ENCODE data around the gene SLC38A8.

SLC38A8 gene

DNA sequence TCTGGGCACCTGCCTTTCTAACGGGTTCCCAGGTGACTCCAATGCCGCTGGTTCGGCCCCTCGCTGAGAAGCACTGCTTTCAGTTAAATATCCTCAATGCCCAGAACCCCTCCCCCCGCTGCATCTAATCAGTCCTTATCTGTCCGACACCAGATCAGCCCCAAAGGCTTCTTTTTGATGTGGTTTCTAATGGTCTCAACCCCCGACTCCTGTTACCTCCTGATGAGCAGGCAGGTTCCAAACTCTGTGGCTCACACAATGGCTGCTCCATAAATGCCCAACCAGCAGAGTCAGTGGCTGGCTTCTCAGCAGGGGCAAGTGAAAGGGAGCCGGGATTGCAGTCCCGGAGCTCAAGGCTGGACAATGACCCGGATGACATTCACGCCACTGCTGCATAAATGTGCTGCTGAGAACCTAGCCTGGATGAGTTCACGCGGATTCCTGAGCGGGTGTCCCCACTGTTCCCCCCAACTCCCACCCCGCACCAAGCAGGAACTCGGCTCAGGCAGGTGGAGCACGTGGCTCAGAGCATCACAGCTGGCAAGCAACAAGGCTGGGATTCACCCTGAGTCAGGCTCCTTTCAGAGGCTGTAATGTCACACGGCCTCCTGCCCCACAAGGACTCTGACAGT is 1.0 kb upstream of the SLC38A8 start:
- H3K27me3 ChIP-seq (ENCODE audit: control insufficient read depth, insufficient read depth, low read length): no peaks in the 10 kb centered on the region
- no peak overlapping the region for H3K9ac ChIP-seq (ENCODE audit: low read length)
- no peak overlapping the region for H3K4me3 ChIP-seq (ENCODE audit: low read length)
- H3K4me1 ChIP-seq (ENCODE audit: control insufficient read depth, insufficient read depth, low read length): no peaks in the 10 kb centered on the region
- no peaks in the 10 kb centered on the region for H3K36me3 ChIP-seq (ENCODE audit: control insufficient read depth, insufficient read depth, low read length)
- no peak overlapping the region for H3K27ac ChIP-seq (ENCODE audit: low read depth, low read length)

DNA sequence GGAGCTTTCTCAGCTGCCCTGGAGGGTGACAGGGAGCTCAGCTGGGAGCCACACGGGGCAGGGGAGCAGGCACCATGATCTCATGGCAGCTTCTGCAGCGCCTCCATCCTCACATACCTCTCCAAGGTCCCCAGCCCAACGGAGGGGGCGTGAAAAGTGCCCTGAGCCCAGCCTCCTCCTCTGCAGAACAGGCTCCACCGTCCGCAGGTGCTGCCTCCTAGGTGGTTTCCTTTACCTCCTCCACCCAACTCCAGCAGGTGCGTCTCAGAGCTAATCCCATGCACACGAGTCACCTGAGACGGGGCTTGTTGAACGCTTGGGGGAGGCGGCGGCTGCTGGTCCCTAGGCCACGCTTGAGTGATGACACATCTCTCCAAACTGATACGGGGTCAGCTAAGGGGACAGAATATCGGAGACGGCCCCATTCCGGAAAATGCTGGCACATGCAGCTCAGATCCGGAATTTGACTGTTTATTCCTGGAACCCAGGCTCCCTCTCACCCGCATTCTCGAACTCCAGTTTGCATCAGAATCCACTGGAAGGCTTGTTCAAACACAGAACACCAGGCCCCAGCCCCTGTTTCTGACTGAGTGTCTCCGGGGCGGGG is 387 bp upstream of the SLC38A8 start:
- H3K4me3 ChIP-seq (ENCODE audit: low read length): no peak overlapping the region
- H3K27me3 ChIP-seq (ENCODE audit: control insufficient read depth, insufficient read depth, low read length): no peaks in the 10 kb centered on the region
- H3K9ac ChIP-seq (ENCODE audit: low read length): no peak overlapping the region
- no peaks in the 10 kb centered on the region for H3K36me3 ChIP-seq (ENCODE audit: control insufficient read depth, insufficient read depth, low read length)
- no peaks in the 10 kb centered on the region for H3K4me1 ChIP-seq (ENCODE audit: control insufficient read depth, insufficient read depth, low read length)
- H3K27ac ChIP-seq (ENCODE audit: low read depth, low read length): no peak overlapping the region

DNA sequence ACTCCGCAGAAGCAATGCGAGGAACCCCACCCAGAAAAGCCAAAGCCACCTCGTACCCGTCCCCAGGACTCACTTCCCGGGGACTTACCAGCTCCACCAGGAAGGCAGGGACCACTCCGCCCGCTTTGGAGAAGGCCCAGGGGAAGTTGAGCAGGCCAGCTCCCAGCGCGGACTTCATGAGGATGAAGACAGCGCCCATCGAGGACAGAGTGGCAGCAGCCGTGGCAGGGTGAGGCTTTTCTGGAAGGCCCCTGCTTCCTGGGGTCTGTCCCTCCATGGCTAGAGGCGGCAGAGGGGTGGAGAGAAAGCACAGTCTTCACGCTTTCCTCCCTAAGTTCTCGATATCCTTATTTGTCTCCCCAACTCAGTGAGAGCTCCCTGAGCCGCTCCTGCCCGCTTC is 714 bp downstream of the SLC38A8 start:
- no peaks in the 10 kb centered on the region for H3K4me1 ChIP-seq (ENCODE audit: control insufficient read depth, insufficient read depth, low read length)
- no peak overlapping the region for H3K4me3 ChIP-seq (ENCODE audit: low read length)
- no peaks in the 10 kb centered on the region for H3K27me3 ChIP-seq (ENCODE audit: control insufficient read depth, insufficient read depth, low read length)
- H3K9ac ChIP-seq (ENCODE audit: low read length): no peak overlapping the region
- no peak overlapping the region for H3K27ac ChIP-seq (ENCODE audit: low read depth, low read length)
- no peaks in the 10 kb centered on the region for H3K36me3 ChIP-seq (ENCODE audit: control insufficient read depth, insufficient read depth, low read length)

DNA sequence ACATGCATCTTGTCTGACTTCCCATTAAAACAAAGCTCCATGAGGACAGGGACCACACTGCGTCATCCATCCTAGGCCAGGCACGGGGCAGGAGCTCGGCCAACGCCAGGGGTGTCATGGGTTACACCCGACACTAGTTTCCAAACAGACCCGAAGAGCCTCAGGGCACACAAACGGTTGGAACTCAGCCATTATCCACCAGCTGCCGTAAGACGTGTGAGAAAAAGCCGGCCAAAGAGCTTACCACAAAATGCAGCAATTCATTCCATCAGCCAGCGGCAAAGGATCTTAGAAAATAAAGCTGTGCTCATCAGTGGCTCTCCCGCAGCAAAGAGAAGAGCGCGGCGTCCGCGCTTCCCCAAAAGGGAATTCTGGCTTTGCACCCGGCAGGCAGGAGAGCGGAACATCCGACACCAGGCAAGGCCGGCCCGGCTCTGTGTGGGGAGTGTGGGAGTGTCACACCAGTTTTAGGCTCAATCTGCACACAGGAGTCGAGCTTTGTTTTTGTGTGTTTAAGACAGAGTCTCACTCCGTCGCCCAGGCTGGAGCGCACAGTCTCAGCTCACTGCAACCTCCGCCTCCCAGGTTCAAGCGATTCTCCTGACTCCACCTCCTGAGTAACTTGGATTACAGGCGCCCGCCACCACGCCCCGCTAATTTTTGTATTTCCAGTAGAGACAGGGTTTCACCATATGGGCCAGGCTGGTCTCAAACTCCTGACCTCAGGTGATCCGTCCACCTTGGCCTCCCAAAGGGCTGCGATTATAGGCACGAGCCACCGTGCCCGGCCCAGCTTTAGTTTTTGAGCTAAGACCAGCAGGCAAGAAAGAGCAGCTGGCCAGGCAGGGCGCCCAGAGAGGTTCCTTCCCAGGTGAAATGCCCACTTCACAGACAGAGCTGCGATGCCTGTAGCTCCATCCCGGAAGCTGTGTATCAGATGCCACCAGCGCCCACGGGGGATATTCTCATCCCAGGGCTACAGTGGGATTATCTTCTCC is 1.5 kb downstream of the SLC38A8 start:
- Histone ChIP-seq H3K36me3 (ENCODE audit: control insufficient read depth, insufficient read depth, low read length) (no peaks in the 10 kb centered on the region), H3K27ac (ENCODE audit: low read depth, low read length) (no peak overlapping the region), H3K4me1 (ENCODE audit: control insufficient read depth, insufficient read depth, low read length) (no peaks in the 10 kb centered on the region), H3K9ac (ENCODE audit: low read length) (no peak overlapping the region), H3K4me3 (ENCODE audit: low read length) (no peak overlapping the region), H3K27me3 (ENCODE audit: control insufficient read depth, insufficient read depth, low read length) (no peaks in the 10 kb centered on the region)

DNA sequence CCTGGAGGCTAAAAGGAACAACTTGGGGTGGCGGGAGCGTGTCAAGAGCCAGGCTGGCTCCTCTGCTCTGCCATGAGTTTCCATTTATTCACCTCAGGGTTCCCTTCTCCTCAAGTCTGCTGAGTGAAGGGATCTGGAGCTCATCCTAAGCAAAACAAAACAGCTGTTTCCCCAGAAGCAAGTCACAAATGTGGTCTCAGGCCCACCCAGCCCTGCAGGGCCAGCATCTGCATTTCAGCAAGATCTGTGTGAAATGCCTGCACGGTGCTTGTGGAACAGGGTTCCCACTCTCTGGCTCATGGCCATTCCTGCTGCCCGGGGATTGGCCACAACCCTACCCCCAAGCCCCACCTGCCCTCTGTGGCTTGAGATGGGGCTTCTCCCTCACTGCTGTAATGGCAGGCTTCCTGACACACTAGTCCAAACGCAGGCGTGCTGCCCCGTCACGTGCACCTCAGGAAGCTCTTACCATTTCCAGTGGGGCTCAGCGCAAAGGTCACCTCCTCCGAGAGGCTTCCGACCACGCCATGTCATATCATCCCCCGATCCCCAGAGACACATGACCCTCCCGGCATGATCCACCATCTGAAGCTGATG is 2.3 kb downstream of the SLC38A8 start:
- H3K36me3 ChIP-seq (ENCODE audit: control insufficient read depth, insufficient read depth, low read length): no peaks in the 10 kb centered on the region
- no peaks in the 10 kb centered on the region for H3K27me3 ChIP-seq (ENCODE audit: control insufficient read depth, insufficient read depth, low read length)
- no peak overlapping the region for H3K9ac ChIP-seq (ENCODE audit: low read length)
- H3K27ac ChIP-seq (ENCODE audit: low read depth, low read length): no peak overlapping the region
- no peak overlapping the region for H3K4me3 ChIP-seq (ENCODE audit: low read length)
- no peaks in the 10 kb centered on the region for H3K4me1 ChIP-seq (ENCODE audit: control insufficient read depth, insufficient read depth, low read length)

DNA sequence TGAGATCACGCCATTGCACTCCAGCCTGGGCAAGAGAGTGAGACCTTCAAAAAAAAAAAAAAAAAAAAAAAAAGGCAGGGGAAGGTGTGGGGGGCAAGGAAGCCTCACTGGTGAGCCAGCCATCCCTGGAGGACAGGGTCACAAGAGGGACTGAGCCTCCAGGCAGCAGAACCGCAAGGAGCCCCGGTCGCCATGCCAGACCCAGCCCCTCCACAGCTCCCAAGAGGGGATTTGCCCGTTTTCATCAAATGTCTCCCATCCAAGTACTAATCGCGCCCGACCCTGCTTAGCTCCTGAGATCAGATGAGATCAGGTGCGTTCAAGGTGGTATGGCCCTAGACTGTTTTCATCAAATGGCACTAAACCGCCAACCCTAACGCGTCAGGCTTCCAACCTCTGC is 2.9 kb downstream of the SLC38A8 start:
- Histone ChIP-seq H3K27me3 (ENCODE audit: control insufficient read depth, insufficient read depth, low read length) (no peaks in the 10 kb centered on the region), H3K4me1 (ENCODE audit: control insufficient read depth, insufficient read depth, low read length) (no peaks in the 10 kb centered on the region), H3K27ac (ENCODE audit: low read depth, low read length) (no peak overlapping the region), H3K4me3 (ENCODE audit: low read length) (no peak overlapping the region), H3K9ac (ENCODE audit: low read length) (no peak overlapping the region), H3K36me3 (ENCODE audit: control insufficient read depth, insufficient read depth, low read length) (no peaks in the 10 kb centered on the region)

DNA sequence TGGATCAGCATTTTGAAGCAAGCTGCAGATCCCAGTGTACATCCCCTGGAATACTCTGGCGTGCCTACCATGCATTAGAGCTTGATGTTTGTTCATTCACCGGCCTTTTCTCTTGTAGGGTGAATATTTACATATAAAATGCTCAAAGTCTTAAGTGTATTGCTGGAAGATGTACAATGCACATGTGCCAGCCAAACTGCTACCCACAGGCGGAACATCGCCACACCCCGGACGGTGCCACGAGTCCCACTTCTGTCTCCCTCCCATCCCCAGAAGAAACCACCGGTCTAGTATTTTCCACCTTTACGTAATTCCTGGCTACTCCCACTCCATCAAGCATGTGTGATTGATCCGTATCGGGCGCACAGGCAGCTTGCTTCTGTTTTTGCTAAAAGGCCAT is 4.1 kb downstream of the SLC38A8 start:
- Histone ChIP-seq H3K36me3 (ENCODE audit: control insufficient read depth, insufficient read depth, low read length) (no peaks in the 10 kb centered on the region), H3K4me1 (ENCODE audit: control insufficient read depth, insufficient read depth, low read length) (no peaks in the 10 kb centered on the region), H3K9ac (ENCODE audit: low read length) (no peak overlapping the region), H3K27me3 (ENCODE audit: control insufficient read depth, insufficient read depth, low read length) (no peaks in the 10 kb centered on the region), H3K27ac (ENCODE audit: low read depth, low read length) (no peak overlapping the region), H3K4me3 (ENCODE audit: low read length) (no peak overlapping the region)

DNA sequence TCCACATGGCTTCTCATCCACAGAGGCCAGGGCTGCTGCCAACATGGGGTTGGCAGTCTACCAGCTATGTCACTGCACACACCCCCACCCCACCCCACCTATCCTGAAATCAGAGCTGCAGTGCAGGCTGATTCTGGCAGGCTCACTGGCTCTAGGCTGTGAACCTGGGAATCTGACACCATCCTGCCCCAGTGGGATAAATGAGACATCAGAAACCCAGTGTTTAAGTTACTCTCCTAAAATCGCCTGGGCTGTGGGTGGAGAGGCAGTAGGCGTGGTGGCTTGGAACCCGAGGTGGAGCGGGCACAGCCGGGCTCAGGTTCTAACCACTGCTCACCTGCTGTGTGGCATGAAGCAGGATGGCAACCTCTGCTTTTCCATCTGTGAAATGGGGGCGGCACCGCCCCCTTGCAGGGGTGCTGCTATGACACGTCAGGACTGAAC is 5.6 kb downstream of the SLC38A8 start:
- H3K27me3 ChIP-seq (ENCODE audit: control insufficient read depth, insufficient read depth, low read length): no peaks in the 10 kb centered on the region
- H3K27ac ChIP-seq (ENCODE audit: low read depth, low read length): no peak overlapping the region
- H3K4me3 ChIP-seq (ENCODE audit: low read length): no peak overlapping the region
- no peak overlapping the region for H3K9ac ChIP-seq (ENCODE audit: low read length)
- H3K36me3 ChIP-seq (ENCODE audit: control insufficient read depth, insufficient read depth, low read length): no peaks in the 10 kb centered on the region
- H3K4me1 ChIP-seq (ENCODE audit: control insufficient read depth, insufficient read depth, low read length): no peaks in the 10 kb centered on the region

DNA sequence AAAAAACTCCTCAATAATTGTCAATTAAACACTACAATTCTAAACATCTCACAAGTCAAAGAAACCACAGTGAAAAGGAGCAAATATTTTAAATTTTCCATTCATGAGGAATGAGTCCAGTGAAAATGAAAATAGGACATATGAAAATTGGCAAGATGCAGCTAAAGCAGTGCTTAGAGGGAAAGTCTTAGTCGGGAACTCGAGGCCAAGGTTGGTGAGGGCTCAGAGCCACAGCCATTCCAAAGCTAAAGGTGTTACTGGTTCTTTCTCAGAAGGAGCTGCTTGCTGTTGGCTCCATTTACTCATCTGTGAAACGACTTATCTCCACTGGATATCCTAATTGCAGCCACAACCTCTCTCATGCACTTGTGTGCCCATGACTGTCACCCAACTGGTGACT is 6.5 kb downstream of the SLC38A8 start:
- no peaks in the 10 kb centered on the region for H3K36me3 ChIP-seq (ENCODE audit: control insufficient read depth, insufficient read depth, low read length)
- H3K27me3 ChIP-seq (ENCODE audit: control insufficient read depth, insufficient read depth, low read length): no peaks in the 10 kb centered on the region

DNA sequence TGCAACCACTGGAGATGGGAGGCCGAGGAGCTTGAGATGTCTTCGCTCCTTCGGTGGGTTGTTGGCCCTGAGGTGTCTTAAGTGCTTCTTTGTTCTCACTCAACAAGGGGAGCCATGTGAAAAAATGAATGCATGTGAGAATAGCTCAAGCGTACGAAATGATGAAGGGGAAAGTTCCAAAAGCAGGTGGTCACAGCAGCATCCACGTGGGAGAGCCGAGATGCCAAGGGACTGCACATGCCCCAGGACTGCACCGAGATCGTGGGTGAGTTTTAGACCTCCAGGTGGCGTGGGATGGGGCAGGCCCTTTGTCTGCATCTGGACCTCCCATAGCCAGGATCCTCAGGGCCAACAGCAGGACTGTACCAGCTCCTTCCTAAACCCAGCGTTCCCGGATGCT is 8.1 kb downstream of the SLC38A8 start:
- no peak overlapping the region for H3K27ac ChIP-seq (ENCODE audit: low read depth, low read length)
- H3K27me3 ChIP-seq (ENCODE audit: control insufficient read depth, insufficient read depth, low read length): no peaks in the 10 kb centered on the region
- H3K36me3 ChIP-seq (ENCODE audit: control insufficient read depth, insufficient read depth, low read length): no peaks in the 10 kb centered on the region

More for the DNA sequence above, 6.5 kb downstream of the SLC38A8 start:
- Histone ChIP-seq H3K27ac (ENCODE audit: low read depth, low read length) (no peak overlapping the region), H3K4me1 (ENCODE audit: control insufficient read depth, insufficient read depth, low read length) (no peaks in the 10 kb centered on the region), H3K9ac (ENCODE audit: low read length) (no peak overlapping the region), H3K4me3 (ENCODE audit: low read length) (no peak overlapping the region)

DNA sequence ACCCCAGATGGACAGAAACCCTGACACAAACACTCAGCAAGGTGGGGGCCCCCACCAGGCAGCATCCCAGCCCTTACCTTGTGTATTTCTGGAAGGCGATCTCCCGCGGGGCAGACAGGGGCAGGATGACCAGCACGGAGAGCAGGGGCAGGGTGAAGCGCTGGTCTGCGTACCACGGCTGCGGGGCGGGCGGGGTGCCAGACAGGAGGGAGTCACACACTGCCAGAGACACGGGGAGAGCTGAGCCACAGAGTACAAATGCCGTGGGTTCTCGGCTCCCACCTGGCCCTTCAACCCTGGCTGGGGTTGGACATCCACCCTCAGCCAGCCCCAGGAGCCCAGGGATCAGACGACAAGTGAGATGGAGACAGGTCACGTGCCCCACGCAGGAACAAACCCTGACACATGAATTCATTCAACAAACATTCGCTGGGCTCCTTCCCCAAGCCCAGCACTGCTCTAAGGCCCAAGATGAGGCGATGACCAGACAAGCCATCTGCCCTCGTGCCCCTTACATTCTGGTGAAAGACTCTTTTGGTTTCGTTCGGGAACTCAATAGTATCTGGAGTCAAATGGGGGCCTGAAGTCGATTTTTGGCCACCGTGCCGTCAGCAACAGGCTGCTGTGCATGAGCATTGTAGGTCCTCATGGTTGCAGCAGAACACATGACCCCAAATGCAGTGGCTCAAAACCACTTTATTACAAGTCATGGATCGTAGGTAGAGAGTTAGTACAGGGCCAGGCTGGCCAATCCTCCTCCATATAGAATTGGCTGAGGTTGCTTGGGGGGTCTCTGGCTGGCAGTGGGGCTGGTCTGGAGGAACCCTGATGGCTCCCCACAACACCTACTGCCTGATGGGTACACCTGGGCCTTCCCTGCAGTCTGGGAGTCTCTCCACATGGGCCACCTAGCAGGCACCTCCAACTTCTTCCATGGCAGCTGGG is 9.1 kb downstream of the SLC38A8 start:
- H3K9ac ChIP-seq (ENCODE audit: low read length): no peak overlapping the region
- H3K27ac ChIP-seq (ENCODE audit: low read depth, low read length): no peak overlapping the region
- H3K36me3 ChIP-seq (ENCODE audit: control insufficient read depth, insufficient read depth, low read length): no peaks in the 10 kb centered on the region
- no peaks in the 10 kb centered on the region for H3K4me1 ChIP-seq (ENCODE audit: control insufficient read depth, insufficient read depth, low read length)
- no peaks in the 10 kb centered on the region for H3K27me3 ChIP-seq (ENCODE audit: control insufficient read depth, insufficient read depth, low read length)
- H3K4me3 ChIP-seq (ENCODE audit: low read length): no peak overlapping the region

More for the DNA sequence above, 8.1 kb downstream of the SLC38A8 start:
- H3K9ac ChIP-seq (ENCODE audit: low read length): no peak overlapping the region
- H3K4me1 ChIP-seq (ENCODE audit: control insufficient read depth, insufficient read depth, low read length): no peaks in the 10 kb centered on the region
- H3K4me3 ChIP-seq (ENCODE audit: low read length): no peak overlapping the region
